ENCODE measurements around the gene ITGA11.
"Not testable (repeated sequence)": the region's sequence is repeated elsewhere in the genome, so short reads cannot be mapped to it uniquely, and the experiment has no call there.

Gene ITGA11

GRCh38 chr15:68424754-68425390 lies 7.1 kb downstream of the ITGA11 start:
- no peak for DNase-seq

GRCh38 chr15:68423359-68424296 lies 8.3 kb downstream of the ITGA11 start:
- no peak for DNase-seq

GRCh38 chr15:68422403-68423145 lies 9.4 kb downstream of the ITGA11 start:
- DNase-seq = not testable (repeated sequence)

- no peak for DNase-seq
These were observed 10.1 kb downstream of the ITGA11 start for GRCh38 chr15:68421798-68422402.

- no peak for DNase-seq
These were observed 10.8 kb downstream of the ITGA11 start for GRCh38 chr15:68421115-68421551.

GRCh38 chr15:68420186-68420684 lies 11.7 kb downstream of the ITGA11 start:
- no peak for DNase-seq

GRCh38 chr15:68419301-68420175 lies 12.4 kb downstream of the ITGA11 start:
- no peak for DNase-seq

GRCh38 chr15:68418611-68419161 lies 13.3 kb downstream of the ITGA11 start:
- DNase-seq = no peak

GRCh38 chr15:68417897-68418296 lies 14.1 kb downstream of the ITGA11 start:
- DNase-seq = no peak

GRCh38 chr15:68417051-68417450 lies 14.9 kb downstream of the ITGA11 start:
- no peak for DNase-seq

GRCh38 chr15:68416158-68416535 lies 15.8 kb downstream of the ITGA11 start:
- no peak for DNase-seq

- no peak for DNase-seq
These were observed 16.3 kb downstream of the ITGA11 start for GRCh38 chr15:68415501-68416157.

GRCh38 chr15:68415061-68415460 lies 16.9 kb downstream of the ITGA11 start:
- no peak for DNase-seq

GRCh38 chr15:68414591-68414990 lies 17.4 kb downstream of the ITGA11 start:
- no peak for DNase-seq

- DNase-seq = no peak
These were observed 17.8 kb downstream of the ITGA11 start for GRCh38 chr15:68414206-68414555.

- no peak for DNase-seq
These were observed 18.4 kb downstream of the ITGA11 start for GRCh38 chr15:68413363-68414205.

GRCh38 chr15:68412218-68412617 lies 19.7 kb downstream of the ITGA11 start:
- no peak for DNase-seq

- DNase-seq = no peak
These were observed 20.2 kb downstream of the ITGA11 start for GRCh38 chr15:68411735-68412134.

GRCh38 chr15:68411343-68411675 lies 20.7 kb downstream of the ITGA11 start:
- DNase-seq = no peak
